Fibroblast of the aortic adventitia (primary cell): ENCODE results near the gene RNU11. TPM values are rescaled to one million over a fixed set of nuclear protein-coding genes. Genes with fewer than 3 reads are reported as not detected.
"Not testable (repeated sequence)": the region's sequence is repeated elsewhere in the genome, so short reads cannot be mapped to it uniquely, and the experiment has no call there.

Experiments used
- DNase-seq: peaks from one replicate; pipeline ENCODE4 v3.0.0-alpha.2; 2010; ENCODE audit warnings: low read depth
- H3K4me3 ChIP-seq: 2 replicates; pipeline ENCODE4 v1.5.1; 2011; ENCODE audit warnings: low read depth, mild to moderate bottlenecking, control low read depth, low read length, moderate library complexity
- small RNA-seq: library from RNA; depleted of rRNA; stranded (forward); fragments of <200 nt; gene quantifications from one replicate; pipeline ENCODE3, GENCODE V24; 2012
- total RNA-seq: library from RNA; depleted of rRNA; stranded (reverse); fragments of >200 nt; gene quantifications from 2 replicates; pipeline ENCODE4 v1.2.3, GENCODE V29; 2012; ENCODE audit warnings: low replicate concordance
- TF ChIP-seq, protein P1 (sequence below): IDR thresholded peaks from 2 replicates; pipeline ENCODE4 v1.5.1; 2011; ENCODE audit warnings: mild to moderate bottlenecking, low read length, control low read depth, inconsistent platforms; ENCODE audit not compliant: insufficient read depth

Gene RNU11
- total RNA-seq, 1 donor = not detected

DNA sequence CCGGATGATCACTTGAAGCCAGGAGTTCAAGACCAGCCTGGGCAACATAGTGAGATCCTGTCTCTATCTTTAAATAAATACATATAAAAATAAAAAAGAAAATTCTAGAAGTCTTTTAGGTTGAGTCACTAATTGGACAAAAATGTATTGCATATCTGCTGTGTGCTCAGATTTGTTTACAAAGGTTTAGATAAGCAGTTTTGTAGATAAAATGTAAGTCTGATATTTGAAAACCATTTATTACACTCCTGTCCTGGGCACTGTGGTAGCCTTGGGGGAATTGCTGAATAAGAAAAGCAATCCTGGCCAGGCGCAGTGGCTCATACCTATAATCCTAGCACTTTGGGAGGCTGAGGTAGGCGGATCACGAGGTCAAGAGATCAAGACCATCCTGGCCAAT, 31.8 kb downstream of the RNU11 start:
- TF ChIP-seq, protein P1, sequence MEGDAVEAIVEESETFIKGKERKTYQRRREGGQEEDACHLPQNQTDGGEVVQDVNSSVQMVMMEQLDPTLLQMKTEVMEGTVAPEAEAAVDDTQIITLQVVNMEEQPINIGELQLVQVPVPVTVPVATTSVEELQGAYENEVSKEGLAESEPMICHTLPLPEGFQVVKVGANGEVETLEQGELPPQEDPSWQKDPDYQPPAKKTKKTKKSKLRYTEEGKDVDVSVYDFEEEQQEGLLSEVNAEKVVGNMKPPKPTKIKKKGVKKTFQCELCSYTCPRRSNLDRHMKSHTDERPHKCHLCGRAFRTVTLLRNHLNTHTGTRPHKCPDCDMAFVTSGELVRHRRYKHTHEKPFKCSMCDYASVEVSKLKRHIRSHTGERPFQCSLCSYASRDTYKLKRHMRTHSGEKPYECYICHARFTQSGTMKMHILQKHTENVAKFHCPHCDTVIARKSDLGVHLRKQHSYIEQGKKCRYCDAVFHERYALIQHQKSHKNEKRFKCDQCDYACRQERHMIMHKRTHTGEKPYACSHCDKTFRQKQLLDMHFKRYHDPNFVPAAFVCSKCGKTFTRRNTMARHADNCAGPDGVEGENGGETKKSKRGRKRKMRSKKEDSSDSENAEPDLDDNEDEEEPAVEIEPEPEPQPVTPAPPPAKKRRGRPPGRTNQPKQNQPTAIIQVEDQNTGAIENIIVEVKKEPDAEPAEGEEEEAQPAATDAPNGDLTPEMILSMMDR = no peak
- peak; percentile 48 for DNase-seq
- no peak overlapping the region for H3K4me3 ChIP-seq

DNA sequence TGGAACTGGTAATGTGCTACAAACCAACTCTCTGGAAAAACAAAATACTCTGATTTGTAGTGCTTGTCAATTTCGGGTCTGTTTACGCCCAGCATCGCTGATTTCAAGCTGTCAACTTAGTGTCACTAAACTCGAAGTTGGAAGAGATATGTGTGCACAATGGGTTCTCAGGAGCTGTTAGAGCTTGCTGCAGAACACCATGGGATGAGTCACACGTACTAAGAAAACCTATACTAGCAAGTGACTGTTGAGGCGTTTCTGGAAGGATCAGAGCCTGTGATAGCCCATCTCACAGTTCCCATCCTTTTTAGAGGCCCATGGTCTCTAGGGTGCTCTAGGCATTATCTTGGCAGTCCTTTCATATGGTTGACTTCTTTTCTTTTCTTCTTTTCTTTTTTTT, 34.4 kb downstream of the RNU11 start:
- no peak overlapping the region for H3K4me3 ChIP-seq
- DNase-seq = no peak
- TF ChIP-seq, protein P1 = no peak

DNA sequence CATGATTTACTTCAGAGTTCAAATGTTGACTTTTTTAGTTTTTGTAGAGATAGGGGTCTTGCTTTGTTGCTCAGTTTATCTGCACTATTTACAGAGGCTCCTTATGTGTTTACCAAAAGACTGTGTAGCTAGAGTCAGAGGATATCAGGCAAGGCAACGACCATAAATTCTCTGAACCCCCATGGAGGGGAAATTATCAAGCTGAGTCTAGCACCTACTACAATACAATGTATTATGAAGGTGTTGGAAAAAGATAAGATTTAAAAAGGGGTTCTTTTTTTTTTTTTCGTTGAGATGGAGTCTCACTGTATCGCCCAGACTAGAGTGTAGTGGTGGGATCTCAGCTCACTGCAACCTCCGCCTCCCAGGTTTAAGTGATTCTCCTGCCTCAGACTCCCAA, 36.5 kb downstream of the RNU11 start:
- no peak for DNase-seq
- no peak overlapping the region for H3K4me3 ChIP-seq
- TF ChIP-seq, protein P1 = no peak

DNA sequence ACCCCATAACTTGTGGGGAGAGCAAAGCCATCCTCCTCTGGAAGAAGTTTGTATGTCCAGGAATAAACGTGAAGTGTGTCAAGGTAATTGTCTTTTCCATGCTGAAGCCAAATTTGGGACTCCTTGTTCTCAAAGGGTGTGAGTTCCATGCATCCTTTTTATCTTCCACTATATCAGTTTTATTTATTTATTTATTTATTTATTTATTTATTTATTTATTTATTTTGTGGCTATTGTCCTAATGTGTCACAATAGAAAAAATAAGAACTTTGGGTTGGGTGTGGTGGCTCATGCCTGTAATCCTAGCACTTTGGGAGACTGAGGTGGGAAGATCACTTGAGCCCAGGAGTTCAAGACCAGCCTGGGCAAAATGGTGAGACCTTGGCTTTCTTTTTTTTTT, 43.2 kb downstream of the RNU11 start:
- DNase-seq, H3K4me3 ChIP-seq: not testable (repeated sequence)

Small RNAs within 50 kb of the gene (small RNA-seq; reads per million reads assigned to genes)
- gene RF00422 = not detected
- gene RNU11 = not detected

Other genes starting within 250 kb of the RNU11 start
- gene RCC1, start 142.6 kb upstream of the RNU11 start, total RNA-seq = 28.8 and 101 TPM in 2 replicates
- gene TRNAU1AP, start 95.5 kb upstream of the RNU11 start, total RNA-seq = 18.8 and 29.7 TPM in 2 replicates
- 1.6 and 3.4 TPM in 2 replicates for gene RAB42, start 56.3 kb upstream of the RNU11 start, total RNA-seq
- gene TAF12, start 5.5 kb upstream of the RNU11 start, total RNA-seq = 26.2 and 36.0 TPM in 2 replicates
- 5.8 and 11.4 TPM in 2 replicates for gene GMEB1, start 20.2 kb downstream of the RNU11 start, total RNA-seq
- gene YTHDF2, start 88.3 kb downstream of the RNU11 start, total RNA-seq = 36.9 and 64.2 TPM in 2 replicates
- not detected in 2 replicates for gene OPRD1, start 163.6 kb downstream of the RNU11 start, total RNA-seq